Superior temporal gyrus (tissue), 1 donor: Measurements from ENCODE around the gene RAMP1.

Experiments used
- DNase-seq: peaks from one replicate; pipeline ENCODE4 v3.0.0-alpha.2; 2016; ENCODE audit errors: extremely low spot score

The RAMP1 gene

DNA sequence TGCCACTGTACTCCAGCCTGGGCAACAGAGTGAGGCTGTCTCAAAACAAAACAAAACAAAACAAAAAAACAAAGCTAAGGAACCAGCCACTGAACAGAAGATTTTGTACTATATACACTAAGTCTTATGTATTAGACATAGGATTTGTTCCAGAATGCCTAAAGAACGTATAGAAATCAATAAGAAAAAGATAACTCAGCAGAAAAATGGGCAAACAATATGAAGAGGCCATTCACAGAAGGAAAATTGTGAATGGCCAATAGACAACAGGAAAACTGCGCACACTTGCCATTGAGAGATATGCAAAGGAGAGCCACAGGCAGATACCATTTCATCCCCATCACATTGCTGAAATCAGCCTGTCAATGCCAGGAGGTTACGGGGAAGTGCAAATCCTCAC, 92.5 kb downstream of the RAMP1 start:
- no peak for DNase-seq

- no peak for DNase-seq
Observed at GRCh38 chr2:237952851-237953250, 93.4 kb downstream of the RAMP1 start.

DNA sequence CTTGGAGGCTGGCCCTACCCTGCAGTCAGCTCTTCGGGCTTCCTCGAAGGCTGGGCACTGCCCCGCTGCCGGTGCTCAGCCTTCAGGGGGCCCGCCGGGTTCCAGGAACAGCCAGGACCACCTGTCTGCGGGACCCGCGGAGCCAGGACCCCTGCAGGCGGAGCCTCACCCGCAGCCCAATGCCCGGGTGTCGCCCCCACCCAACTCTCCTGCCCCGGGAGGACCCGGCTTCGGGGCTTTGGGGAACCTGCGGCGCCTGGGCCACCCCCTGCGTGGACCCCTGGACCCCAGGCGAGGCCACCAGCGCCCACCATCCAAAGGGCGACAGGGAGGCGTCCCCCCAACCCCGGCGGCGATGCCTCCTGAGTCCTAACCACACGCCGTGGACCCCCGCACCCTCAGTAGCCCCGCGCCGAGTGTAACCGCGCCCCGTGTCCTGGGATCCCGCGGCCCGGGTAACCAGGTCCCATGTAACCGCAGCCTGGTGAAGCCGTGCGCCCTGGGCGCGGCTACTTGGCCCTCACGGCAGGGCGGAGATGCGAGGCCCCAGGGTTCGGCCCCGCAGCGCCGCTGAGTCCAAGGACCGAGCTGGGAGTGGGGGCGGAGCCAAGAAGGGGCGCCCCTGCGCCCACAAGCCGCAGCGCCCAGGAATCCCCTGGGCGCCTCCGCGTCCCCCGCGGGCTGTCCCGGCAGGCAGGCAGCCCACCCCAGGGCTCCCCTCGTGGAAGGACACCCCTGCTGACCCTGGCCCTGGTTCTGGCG, 96.4 kb downstream of the RAMP1 start:
- DNase-seq, result no peak

DNA sequence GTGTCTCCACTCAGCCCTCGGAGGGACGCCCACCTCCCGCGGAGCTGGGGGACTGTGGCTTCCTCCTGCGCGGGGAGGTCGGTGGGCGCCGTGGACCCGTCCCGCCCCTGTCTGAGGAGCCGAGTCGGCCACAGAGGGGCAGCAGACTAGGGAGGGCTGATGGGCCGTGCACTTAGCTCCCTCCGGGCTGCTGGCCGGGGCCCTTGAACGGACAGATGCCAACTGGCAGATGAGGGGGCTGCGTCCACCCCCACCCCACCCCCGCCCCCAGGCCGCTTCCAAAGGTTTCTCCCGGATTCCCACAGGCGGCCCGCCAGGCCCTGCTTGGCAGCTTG, 96.9 kb downstream of the RAMP1 start:
- DNase-seq, result no peak

GRCh38 chr2:237961637-237962036, 102.2 kb downstream of the RAMP1 start:
- DNase-seq, result no peak
